Mesothelial cell of epicardium (in vitro differentiated cells): ENCODE data around the gene FMN2. TPM values are rescaled to one million over a fixed set of nuclear protein-coding genes. Genes with fewer than 3 reads are reported as not detected.

Experiments used
- DNase-seq, 2 experiments: peaks; one replicate each; pipeline ENCODE4 v3.0.0; 2021; ENCODE audit warnings: low spot score in 2 of 2; ENCODE audit not compliant: unreplicated experiment in 2 of 2
- H3K27ac Mint-ChIP-seq: 2 replicates; pipeline ENCODE4 v1.8.0; 2021; ENCODE audit warnings: mixed read lengths
- H3K27me3 Mint-ChIP-seq: 2 replicates; pipeline ENCODE4 v1.8.0; 2021; ENCODE audit warnings: low read depth, mixed read lengths
- H3K36me3 Mint-ChIP-seq: 2 replicates; pipeline ENCODE4 v1.8.0; 2021; ENCODE audit warnings: mixed read lengths
- H3K4me1 Mint-ChIP-seq: 2 replicates; pipeline ENCODE4 v1.8.0; 2021; ENCODE audit warnings: mixed read lengths
- H3K4me3 Mint-ChIP-seq: 2 replicates; pipeline ENCODE4 v1.8.0; 2021; ENCODE audit warnings: mild to moderate bottlenecking, moderate library complexity, mixed read lengths
- H3K9me3 Mint-ChIP-seq: 2 replicates; pipeline ENCODE4 v1.8.0; 2021; ENCODE audit warnings: mixed read lengths
- CTCF ChIP-seq: fragments of 200-600 bp; sonication (generic); IDR thresholded peaks from one replicate; pipeline ENCODE4 v1.5.0; 2021; ENCODE audit warnings: antibody characterized with exemption; ENCODE audit not compliant: unreplicated experiment
- total RNA-seq: library from RNA; stranded (reverse); gene quantifications from 3 replicates; pipeline ENCODE4 v1.2.1, GENCODE V29; 2021

FMN2 gene
- total RNA-seq, 1 donor from 2014 or later = 0.54 TPM

- H3K27ac Mint-ChIP-seq = no peak overlapping the region
Measured at GRCh38 chr1:240503036-240503435, 411.4 kb downstream of the FMN2 start.

DNA sequence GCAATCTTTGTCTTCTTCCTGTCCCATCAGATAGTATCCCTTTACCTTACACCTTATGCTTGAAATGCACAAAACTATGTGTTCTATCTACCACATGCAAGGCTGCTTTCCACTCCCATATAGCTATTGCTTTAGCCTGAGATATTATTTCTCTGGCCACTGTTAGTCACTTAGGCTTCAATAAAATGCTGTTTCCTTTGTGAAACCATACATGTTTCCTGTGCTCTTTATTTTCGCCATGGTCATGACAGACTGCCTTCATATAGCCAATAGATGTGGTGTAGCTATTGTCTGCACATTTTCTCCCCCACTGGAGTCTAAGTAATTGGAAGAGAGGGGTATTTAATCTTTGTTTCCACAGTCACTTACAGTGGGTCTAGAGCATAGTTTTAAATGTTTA, 411.9 kb downstream of the FMN2 start:
- H3K27ac Mint-ChIP-seq = no peak overlapping the region
- H3K36me3 Mint-ChIP-seq = no peaks in the 10 kb centered on the region
- no peaks in the 10 kb centered on the region for H3K9me3 Mint-ChIP-seq
- peaks cover 9% of the 10 kb centered on the region for H3K27me3 Mint-ChIP-seq
- H3K4me3 Mint-ChIP-seq = no peak overlapping the region
- no peak for TF ChIP-seq CTCF
- H3K4me1 Mint-ChIP-seq = peaks cover 3% of the 10 kb centered on the region
- no peak for DNase-seq

More at GRCh38 chr1:240503036-240503435, 411.4 kb downstream of the FMN2 start:
- peaks cover 9% of the 10 kb centered on the region for H3K27me3 Mint-ChIP-seq
- no peaks in the 10 kb centered on the region for H3K9me3 Mint-ChIP-seq
- peaks cover 3% of the 10 kb centered on the region for H3K4me1 Mint-ChIP-seq
- TF ChIP-seq CTCF = no peak
- H3K36me3 Mint-ChIP-seq = no peaks in the 10 kb centered on the region
- no peak for DNase-seq
- H3K4me3 Mint-ChIP-seq = no peak overlapping the region

- H3K9me3 Mint-ChIP-seq = no peaks in the 10 kb centered on the region
- H3K4me1 Mint-ChIP-seq = peaks cover 8% of the 10 kb centered on the region
- H3K27ac Mint-ChIP-seq = no peak overlapping the region
- no peak overlapping the region for H3K4me3 Mint-ChIP-seq
- peaks cover 9% of the 10 kb centered on the region for H3K27me3 Mint-ChIP-seq
- H3K36me3 Mint-ChIP-seq = no peaks in the 10 kb centered on the region
- TF ChIP-seq CTCF = no peak
- no peak for DNase-seq
Measured at GRCh38 chr1:240506176-240506575, 414.5 kb downstream of the FMN2 start.

DNA sequence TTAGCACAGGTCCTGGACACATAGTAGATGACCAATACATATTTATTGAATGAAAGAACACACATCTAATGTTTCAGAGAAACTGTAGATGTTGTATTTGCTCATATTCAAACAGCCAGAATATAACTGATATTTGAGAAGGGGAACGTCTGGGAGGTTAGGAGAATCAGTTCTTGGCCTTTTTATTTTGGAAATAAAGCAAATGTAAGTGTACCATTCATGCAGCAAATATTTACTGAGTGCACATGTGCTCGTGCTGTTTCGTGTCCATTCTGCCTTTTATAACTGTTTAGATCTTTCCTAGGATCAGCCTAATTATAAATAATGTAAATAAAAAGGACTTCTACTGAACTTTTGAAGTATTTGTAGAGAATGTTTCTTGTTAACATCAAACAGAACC, 416.5 kb downstream of the FMN2 start:
- Mint-ChIP-seq H3K27ac (no peak overlapping the region), H3K36me3 (no peaks in the 10 kb centered on the region), H3K4me1 (peaks cover 8% of the 10 kb centered on the region), H3K4me3 (no peak overlapping the region), H3K9me3 (no peaks in the 10 kb centered on the region), H3K27me3 (peaks cover 9% of the 10 kb centered on the region)
- no peak for DNase-seq
- TF ChIP-seq CTCF = no peak

DNA sequence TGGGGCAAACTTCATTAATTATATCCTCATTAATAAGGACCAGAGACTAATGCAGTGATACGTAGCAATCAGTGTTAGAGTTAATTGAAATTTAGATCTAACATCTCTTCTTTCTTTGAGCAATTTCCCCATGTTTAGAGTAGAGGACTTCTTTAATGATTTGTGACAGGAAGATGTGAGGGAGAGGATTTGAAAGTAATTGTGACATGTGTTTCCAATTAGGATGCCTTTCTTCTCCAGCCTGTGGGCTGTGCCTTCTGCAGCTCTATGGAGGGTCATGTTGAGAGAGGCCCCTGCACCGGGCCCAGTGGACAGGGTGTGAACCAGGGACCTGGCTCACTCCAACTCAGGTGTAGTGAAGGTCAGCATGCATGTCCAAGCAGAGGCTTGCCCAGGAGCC, 417.3 kb downstream of the FMN2 start:
- H3K9me3 Mint-ChIP-seq = no peaks in the 10 kb centered on the region
- H3K27me3 Mint-ChIP-seq = peaks cover 11% of the 10 kb centered on the region
- no peak for DNase-seq
- no peak overlapping the region for H3K4me3 Mint-ChIP-seq
- no peak for TF ChIP-seq CTCF
- no peaks in the 10 kb centered on the region for H3K36me3 Mint-ChIP-seq
- H3K4me1 Mint-ChIP-seq = peaks cover 8% of the 10 kb centered on the region
- no peak overlapping the region for H3K27ac Mint-ChIP-seq

DNA sequence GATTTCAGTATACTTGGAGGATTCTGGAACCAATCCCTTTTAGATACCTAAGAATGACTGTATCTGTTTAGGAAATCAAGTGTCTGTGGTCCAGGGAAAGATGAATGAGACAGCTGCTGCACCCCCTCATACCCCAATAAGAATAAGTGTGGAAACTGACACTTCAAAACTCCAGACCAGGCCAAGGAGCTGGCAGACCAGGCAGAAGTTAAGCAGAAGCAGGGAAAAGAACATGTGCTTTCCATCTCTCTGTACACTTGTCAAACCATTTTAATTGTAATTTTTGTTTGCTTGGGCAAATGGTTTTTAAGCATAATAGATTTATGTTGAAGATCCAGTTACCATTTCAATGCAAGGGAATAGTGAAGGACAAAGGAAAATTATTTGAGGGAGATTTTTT, 420.1 kb downstream of the FMN2 start:
- no peak for DNase-seq

More for the DNA sequence above, 420.1 kb downstream of the FMN2 start:
- H3K4me1 Mint-ChIP-seq = peaks cover 8% of the 10 kb centered on the region
- no peak overlapping the region for H3K27ac Mint-ChIP-seq
- H3K9me3 Mint-ChIP-seq = no peaks in the 10 kb centered on the region
- TF ChIP-seq CTCF = no peak
- H3K4me3 Mint-ChIP-seq = no peak overlapping the region
- no peaks in the 10 kb centered on the region for H3K36me3 Mint-ChIP-seq
- peaks cover 12% of the 10 kb centered on the region for H3K27me3 Mint-ChIP-seq
